Measurements from ENCODE around the gene SYT14.

SYT14 gene

DNA sequence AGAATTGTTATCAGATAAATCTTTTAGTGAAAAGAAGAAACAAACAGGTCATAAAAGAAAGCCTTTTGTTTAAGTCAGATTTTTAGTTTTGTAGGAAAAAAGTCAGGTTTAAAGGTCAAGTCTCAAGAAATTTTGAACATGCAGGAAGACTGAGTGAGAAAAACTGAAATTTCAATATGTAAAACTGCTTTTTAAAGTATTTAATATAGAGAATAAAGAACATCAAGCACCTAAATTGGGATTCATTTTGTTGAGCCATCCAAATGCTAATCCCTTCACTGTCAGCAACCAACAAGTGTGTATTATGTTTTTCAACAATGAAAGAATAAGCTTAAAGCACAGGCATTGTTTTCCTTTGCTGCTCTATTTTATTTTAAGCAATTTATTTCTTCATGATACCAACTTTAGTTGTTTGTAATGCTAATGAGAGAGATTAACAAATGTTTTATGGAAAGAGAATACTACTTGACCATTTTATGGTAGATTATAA lies 179.7 kb downstream of the SYT14 start:
- Histone ChIP-seq H3K4me3 (ENCODE audit: control insufficient read depth in 1 of 7, extremely low read depth in 1 of 7, insufficient read depth in 4 of 7, low read depth in 2 of 7, low read length in 6 of 7) (no peak overlapping the region), H3K27me3 (replicated peaks in 2 of 5; ENCODE audit: control insufficient read depth in 4 of 5, insufficient read depth in 5 of 5, low read length in 4 of 5) (peaks cover 0 to 3% (median 2%) of the 10 kb centered on the region in 5 experiments), H3K9me3 (ENCODE audit: control extremely low read depth in 1 of 5, control insufficient read depth in 4 of 5, insufficient read depth in 2 of 5, low read depth in 1 of 5, low read length in 4 of 5) (no peaks in the 10 kb centered on the region), H3K4me1 (ENCODE audit: control extremely low read depth in 1 of 4, control insufficient read depth in 4 of 4, insufficient read depth in 4 of 4, low read length in 3 of 4) (no peaks in the 10 kb centered on the region), H3K36me3 (ENCODE audit: control insufficient read depth in 4 of 4, insufficient read depth in 4 of 4, low read length in 3 of 4) (no peaks in the 10 kb centered on the region), H3K27ac (ENCODE audit: insufficient read depth in 1 of 2, low read depth in 1 of 2, low read length in 2 of 2, poor library complexity in 1 of 2, severe bottlenecking in 2 of 2) (no peak overlapping the region)
- ChIA-PET POLR2A (no interaction called here), CTCF (no interaction called here)
- DNase-seq = no peak

DNA sequence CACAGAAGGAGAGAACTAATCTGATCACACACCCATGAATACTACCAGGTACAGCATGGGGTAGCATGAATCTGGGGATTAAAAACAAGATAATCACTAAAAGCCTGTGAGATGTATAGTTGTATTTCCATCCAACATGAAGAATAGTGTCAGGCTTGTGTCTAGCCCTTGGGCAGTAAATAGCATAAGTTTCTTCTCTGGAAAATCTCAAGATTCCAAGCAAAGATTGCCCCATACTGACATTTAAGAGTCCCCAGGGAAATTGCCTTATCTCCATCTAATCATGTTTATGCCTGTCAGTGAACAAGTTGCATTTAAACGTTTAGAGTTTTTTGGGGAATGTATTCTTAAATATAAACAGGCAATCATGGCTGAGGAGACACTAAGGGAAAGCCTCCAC lies 185.4 kb downstream of the SYT14 start:
- H3K4me3 ChIP-seq (ENCODE audit: control insufficient read depth in 1 of 7, extremely low read depth in 1 of 7, insufficient read depth in 4 of 7, low read depth in 2 of 7, low read length in 6 of 7) = no peak overlapping the region
- no peaks in the 10 kb centered on the region for H3K4me1 ChIP-seq (ENCODE audit: control extremely low read depth in 1 of 4, control insufficient read depth in 4 of 4, insufficient read depth in 4 of 4, low read length in 3 of 4)
- no peaks in the 10 kb centered on the region for H3K36me3 ChIP-seq (ENCODE audit: control insufficient read depth in 4 of 4, insufficient read depth in 4 of 4, low read length in 3 of 4)
- peaks cover 0 to 3% (median 2%) of the 10 kb centered on the region in 5 experiments for H3K27me3 ChIP-seq (replicated peaks in 2 of 5; ENCODE audit: control insufficient read depth in 4 of 5, insufficient read depth in 5 of 5, low read length in 4 of 5)
- no peak overlapping the region for H3K27ac ChIP-seq (ENCODE audit: insufficient read depth in 1 of 2, low read depth in 1 of 2, low read length in 2 of 2, poor library complexity in 1 of 2, severe bottlenecking in 2 of 2)
- ChIA-PET POLR2A (no interaction called here), CTCF (no interaction called here)
- no CpG with 5 or more reads among the region's 1 CpG for WGBS (ENCODE audit: insufficient coverage)
- no peak for DNase-seq
- H3K9me3 ChIP-seq (ENCODE audit: control extremely low read depth in 1 of 5, control insufficient read depth in 4 of 5, insufficient read depth in 2 of 5, low read depth in 1 of 5, low read length in 4 of 5) = peaks cover 0 to 1% (median 0%) of the 10 kb centered on the region in 5 experiments

GRCh38 chr1:210123924-210124589 lies 186.0 kb downstream of the SYT14 start:
- no peak for DNase-seq
- Histone ChIP-seq H3K36me3 (ENCODE audit: control insufficient read depth in 4 of 4, insufficient read depth in 4 of 4, low read length in 3 of 4) (no peaks in the 10 kb centered on the region), H3K9me3 (ENCODE audit: control extremely low read depth in 1 of 5, control insufficient read depth in 4 of 5, insufficient read depth in 2 of 5, low read depth in 1 of 5, low read length in 4 of 5) (peaks cover 0 to 1% (median 0%) of the 10 kb centered on the region in 5 experiments), H3K27me3 (replicated peaks in 2 of 5; ENCODE audit: control insufficient read depth in 4 of 5, insufficient read depth in 5 of 5, low read length in 4 of 5) (peaks cover 0 to 3% (median 2%) of the 10 kb centered on the region in 5 experiments), H3K27ac (ENCODE audit: insufficient read depth in 1 of 2, low read depth in 1 of 2, low read length in 2 of 2, poor library complexity in 1 of 2, severe bottlenecking in 2 of 2) (no peak overlapping the region), H3K4me1 (ENCODE audit: control extremely low read depth in 1 of 4, control insufficient read depth in 4 of 4, insufficient read depth in 4 of 4, low read length in 3 of 4) (no peaks in the 10 kb centered on the region), H3K4me3 (ENCODE audit: control insufficient read depth in 1 of 7, extremely low read depth in 1 of 7, insufficient read depth in 4 of 7, low read depth in 2 of 7, low read length in 6 of 7) (no peak overlapping the region)
- 88% methylated on average over 1 of the region's 2 CpGs for WGBS (ENCODE audit: insufficient coverage)
- ChIA-PET CTCF (no interaction called here), POLR2A (no interaction called here)

GRCh38 chr1:210124736-210125135 lies 186.7 kb downstream of the SYT14 start:
- H3K4me1 ChIP-seq (ENCODE audit: control extremely low read depth in 1 of 4, control insufficient read depth in 4 of 4, insufficient read depth in 4 of 4, low read length in 3 of 4) = no peaks in the 10 kb centered on the region
- WGBS (ENCODE audit: insufficient coverage) = 80% methylated on average over 1 of the region's 2 CpGs
- H3K9me3 ChIP-seq (ENCODE audit: control extremely low read depth in 1 of 5, control insufficient read depth in 4 of 5, insufficient read depth in 2 of 5, low read depth in 1 of 5, low read length in 4 of 5) = peaks cover 0 to 1% (median 0%) of the 10 kb centered on the region in 5 experiments
- POLR2A ChIA-PET = no interaction called here
- H3K4me3 ChIP-seq (ENCODE audit: control insufficient read depth in 1 of 7, extremely low read depth in 1 of 7, insufficient read depth in 4 of 7, low read depth in 2 of 7, low read length in 6 of 7) = no peak overlapping the region
- H3K27ac ChIP-seq (ENCODE audit: insufficient read depth in 1 of 2, low read depth in 1 of 2, low read length in 2 of 2, poor library complexity in 1 of 2, severe bottlenecking in 2 of 2) = no peak overlapping the region
- H3K27me3 ChIP-seq (replicated peaks in 2 of 5; ENCODE audit: control insufficient read depth in 4 of 5, insufficient read depth in 5 of 5, low read length in 4 of 5) = peaks cover 0 to 3% (median 0%) of the 10 kb centered on the region in 5 experiments
- CTCF ChIA-PET = no interaction called here
- no peaks in the 10 kb centered on the region for H3K36me3 ChIP-seq (ENCODE audit: control insufficient read depth in 4 of 4, insufficient read depth in 4 of 4, low read length in 3 of 4)
- no peak for DNase-seq

GRCh38 chr1:210125143-210125542 lies 187.1 kb downstream of the SYT14 start:
- DNase-seq = no peak
- ChIA-PET POLR2A (no interaction called here), CTCF (no interaction called here)
- 100% methylated on average over 2 of the region's 4 CpGs for WGBS (ENCODE audit: insufficient coverage)
- Histone ChIP-seq H3K27me3 (replicated peaks in 2 of 5; ENCODE audit: control insufficient read depth in 4 of 5, insufficient read depth in 5 of 5, low read length in 4 of 5) (peaks cover 0 to 3% (median 0%) of the 10 kb centered on the region in 5 experiments), H3K27ac (ENCODE audit: insufficient read depth in 1 of 2, low read depth in 1 of 2, low read length in 2 of 2, poor library complexity in 1 of 2, severe bottlenecking in 2 of 2) (no peak overlapping the region), H3K4me3 (ENCODE audit: control insufficient read depth in 1 of 7, extremely low read depth in 1 of 7, insufficient read depth in 4 of 7, low read depth in 2 of 7, low read length in 6 of 7) (no peak overlapping the region), H3K36me3 (ENCODE audit: control insufficient read depth in 4 of 4, insufficient read depth in 4 of 4, low read length in 3 of 4) (no peaks in the 10 kb centered on the region), H3K4me1 (ENCODE audit: control extremely low read depth in 1 of 4, control insufficient read depth in 4 of 4, insufficient read depth in 4 of 4, low read length in 3 of 4) (no peaks in the 10 kb centered on the region), H3K9me3 (ENCODE audit: control extremely low read depth in 1 of 5, control insufficient read depth in 4 of 5, insufficient read depth in 2 of 5, low read depth in 1 of 5, low read length in 4 of 5) (peaks cover 0 to 1% (median 0%) of the 10 kb centered on the region in 5 experiments)

DNA sequence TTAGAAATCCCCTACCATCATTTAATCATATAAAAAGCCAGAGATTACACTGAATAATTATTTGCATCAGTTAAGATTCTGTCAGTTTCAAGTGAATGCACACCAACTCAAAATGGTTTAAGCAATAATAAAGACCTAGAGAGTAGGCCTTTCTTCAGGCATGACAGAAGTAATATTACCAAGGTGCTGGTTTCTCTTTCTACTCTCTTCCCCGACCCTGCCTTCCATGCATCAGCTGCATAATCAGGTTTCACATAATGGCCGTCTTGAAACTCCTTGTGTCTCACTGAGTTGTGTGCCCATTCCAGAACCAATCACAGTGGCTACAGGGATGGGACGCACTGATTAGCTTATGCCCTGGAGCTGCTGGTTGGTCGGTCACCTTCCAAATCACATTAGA lies 191.1 kb downstream of the SYT14 start:
- Histone ChIP-seq H3K27me3 (replicated peaks in 2 of 5; ENCODE audit: control insufficient read depth in 4 of 5, insufficient read depth in 5 of 5, low read length in 4 of 5) (peaks cover 0 to 3% (median 0%) of the 10 kb centered on the region in 5 experiments), H3K4me3 (ENCODE audit: control insufficient read depth in 1 of 7, extremely low read depth in 1 of 7, insufficient read depth in 4 of 7, low read depth in 2 of 7, low read length in 6 of 7) (no peak overlapping the region), H3K9me3 (ENCODE audit: control extremely low read depth in 1 of 5, control insufficient read depth in 4 of 5, insufficient read depth in 2 of 5, low read depth in 1 of 5, low read length in 4 of 5) (peaks cover 0 to 1% (median 0%) of the 10 kb centered on the region in 5 experiments), H3K27ac (ENCODE audit: insufficient read depth in 1 of 2, low read depth in 1 of 2, low read length in 2 of 2, poor library complexity in 1 of 2, severe bottlenecking in 2 of 2) (no peak overlapping the region), H3K36me3 (ENCODE audit: control insufficient read depth in 4 of 4, insufficient read depth in 4 of 4, low read length in 3 of 4) (no peaks in the 10 kb centered on the region), H3K4me1 (ENCODE audit: control extremely low read depth in 1 of 4, control insufficient read depth in 4 of 4, insufficient read depth in 4 of 4, low read length in 3 of 4) (no peaks in the 10 kb centered on the region)
- no peak for DNase-seq
- ChIA-PET POLR2A (no interaction called here), CTCF (no interaction called here)
- 92% methylated on average over 3 of the region's 4 CpGs for WGBS (ENCODE audit: insufficient coverage)

- WGBS (ENCODE audit: insufficient coverage) = no CpG with 5 or more reads among the region's 2 CpGs
- CTCF ChIA-PET = no interaction called here
- POLR2A ChIA-PET = no interaction called here
These were observed 191.7 kb downstream of the SYT14 start for GRCh38 chr1:210129759-210130158.

More at GRCh38 chr1:210129759-210130158, 191.7 kb downstream of the SYT14 start:
- no peak for DNase-seq
- peaks cover 0 to 3% (median 0%) of the 10 kb centered on the region in 5 experiments for H3K27me3 ChIP-seq (replicated peaks in 2 of 5; ENCODE audit: control insufficient read depth in 4 of 5, insufficient read depth in 5 of 5, low read length in 4 of 5)
- H3K27ac ChIP-seq (ENCODE audit: insufficient read depth in 1 of 2, low read depth in 1 of 2, low read length in 2 of 2, poor library complexity in 1 of 2, severe bottlenecking in 2 of 2) = no peak overlapping the region
- no peak overlapping the region for H3K4me3 ChIP-seq (ENCODE audit: control insufficient read depth in 1 of 7, extremely low read depth in 1 of 7, insufficient read depth in 4 of 7, low read depth in 2 of 7, low read length in 6 of 7)
- H3K4me1 ChIP-seq (ENCODE audit: control extremely low read depth in 1 of 4, control insufficient read depth in 4 of 4, insufficient read depth in 4 of 4, low read length in 3 of 4) = no peaks in the 10 kb centered on the region
- no peaks in the 10 kb centered on the region for H3K36me3 ChIP-seq (ENCODE audit: control insufficient read depth in 4 of 4, insufficient read depth in 4 of 4, low read length in 3 of 4)
- H3K9me3 ChIP-seq (ENCODE audit: control extremely low read depth in 1 of 5, control insufficient read depth in 4 of 5, insufficient read depth in 2 of 5, low read depth in 1 of 5, low read length in 4 of 5) = peaks cover 0 to 1% (median 0%) of the 10 kb centered on the region in 5 experiments
